22Rv1 (cell line): ENCODE results near the gene KIF11.
"Not testable (repeated sequence)": the region's sequence is repeated elsewhere in the genome, so short reads cannot be mapped to it uniquely, and the experiment has no call there.

Experiments
- H3K27ac ChIP-seq: fragments of 450-650 bp; 2 replicates; pipeline ENCODE4 v1.5.1; 2017
- CTCF ChIP-seq: fragments of 450-650 bp; IDR thresholded peaks from 2 replicates; pipeline ENCODE4 v1.5.1; 2017; ENCODE audit warnings: mild to moderate bottlenecking
- ZFX ChIP-seq: fragments of 450-650 bp; IDR thresholded peaks from 2 replicates; pipeline ENCODE4 v1.6.1; 2017; ENCODE audit warnings: antibody characterized with exemption, borderline replicate concordance

Gene KIF11

GRCh38 chr10:92629945-92630344, 37.0 kb downstream of the KIF11 start:
- no peak for TF ChIP-seq ZFX
- no peak for TF ChIP-seq CTCF

GRCh38 chr10:92638037-92638436, 45.1 kb downstream of the KIF11 start:
- no peak overlapping the region for H3K27ac ChIP-seq
- TF ChIP-seq ZFX, result no peak
- no peak for TF ChIP-seq CTCF

More at GRCh38 chr10:92629945-92630344, 37.0 kb downstream of the KIF11 start:
- no peak overlapping the region for H3K27ac ChIP-seq

GRCh38 chr10:92640107-92640506, 47.2 kb downstream of the KIF11 start:
- no peak overlapping the region for H3K27ac ChIP-seq
- no peak for TF ChIP-seq CTCF
- TF ChIP-seq ZFX, result no peak

GRCh38 chr10:92641492-92641891, 48.6 kb downstream of the KIF11 start:
- H3K27ac ChIP-seq, result no peak overlapping the region
- no peak for TF ChIP-seq CTCF

GRCh38 chr10:92644921-92645320, 52.0 kb downstream of the KIF11 start:
- TF ChIP-seq CTCF (no peak), ZFX (no peak)

GRCh38 chr10:92650864-92651263, 57.9 kb downstream of the KIF11 start:
- not testable (repeated sequence) for H3K27ac ChIP-seq

More at GRCh38 chr10:92644921-92645320, 52.0 kb downstream of the KIF11 start:
- no peak overlapping the region for H3K27ac ChIP-seq

GRCh38 chr10:92655426-92655825, 62.5 kb downstream of the KIF11 start:
- H3K27ac ChIP-seq, result 0 out of 2 replicates have a peak overlapping the region, but pooled peaks have one; percentile 5
- TF ChIP-seq CTCF (no peak), ZFX (no peak)

GRCh38 chr10:92656266-92656961, 63.5 kb downstream of the KIF11 start:
- TF ChIP-seq CTCF (no peak), ZFX (no peak)

More at GRCh38 chr10:92656266-92656961, 63.5 kb downstream of the KIF11 start:
- 0 out of 2 replicates have a peak overlapping the region, but pooled peaks have one; percentile 5 for H3K27ac ChIP-seq
